OCI-M2 (cell line): ENCODE results near the gene DAAM2.

Experiments
- DNase-seq: peaks from one replicate; lab custom pipeline; 2025; ENCODE audit not compliant: unreplicated experiment; lab: John Stamatoyannopoulos, UW

The DAAM2 gene

DNA sequence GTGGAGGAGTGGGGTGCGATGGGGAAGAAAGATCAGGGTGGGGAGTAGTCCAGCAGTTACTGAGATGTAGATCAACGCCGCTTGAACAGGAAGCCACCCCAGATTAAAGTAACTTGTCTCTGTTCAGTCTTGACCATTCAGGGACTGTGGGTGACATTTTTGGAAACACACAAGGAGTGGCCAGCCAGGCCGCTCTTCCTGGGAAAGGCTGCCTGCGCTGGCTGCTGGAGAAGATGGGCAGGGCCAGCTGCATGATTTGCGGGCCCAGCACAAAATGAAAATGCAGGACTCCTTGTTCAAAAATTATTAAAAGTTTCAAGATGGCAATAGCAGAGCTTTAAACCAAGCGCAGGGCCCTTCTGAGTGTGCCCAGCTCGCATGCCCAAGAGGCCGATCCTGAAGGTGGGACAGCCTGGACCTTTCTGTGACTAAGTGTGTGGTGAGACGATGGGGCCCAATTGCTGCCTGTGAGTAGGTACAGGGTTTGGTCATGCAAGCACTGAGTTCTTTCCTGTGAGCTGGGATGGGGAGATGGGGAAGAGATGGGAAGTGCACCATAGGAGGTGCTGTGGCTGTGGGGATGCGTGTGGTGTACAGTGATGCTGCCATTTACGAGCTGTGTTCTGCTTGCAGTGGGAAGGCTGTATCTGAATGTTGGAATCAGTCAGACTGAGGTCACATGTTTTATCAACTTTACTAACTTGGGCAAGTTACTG lies 51.3 kb downstream of the DAAM2 start:
- DNase-seq, result no peak

DNA sequence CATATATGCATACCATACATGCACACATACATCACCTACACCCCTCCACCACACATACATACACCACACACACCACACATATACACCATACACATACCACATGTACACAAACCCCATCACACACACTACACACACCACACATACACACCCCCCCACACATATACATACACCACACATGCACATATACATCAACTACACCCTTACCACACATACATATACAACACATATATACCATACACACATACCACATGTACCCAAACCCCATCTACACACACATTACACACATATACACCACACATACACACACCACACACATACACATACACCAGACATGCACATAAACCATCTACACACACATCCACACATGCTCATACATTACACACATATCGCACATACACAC lies 52.7 kb downstream of the DAAM2 start:
- no peak for DNase-seq

DNA sequence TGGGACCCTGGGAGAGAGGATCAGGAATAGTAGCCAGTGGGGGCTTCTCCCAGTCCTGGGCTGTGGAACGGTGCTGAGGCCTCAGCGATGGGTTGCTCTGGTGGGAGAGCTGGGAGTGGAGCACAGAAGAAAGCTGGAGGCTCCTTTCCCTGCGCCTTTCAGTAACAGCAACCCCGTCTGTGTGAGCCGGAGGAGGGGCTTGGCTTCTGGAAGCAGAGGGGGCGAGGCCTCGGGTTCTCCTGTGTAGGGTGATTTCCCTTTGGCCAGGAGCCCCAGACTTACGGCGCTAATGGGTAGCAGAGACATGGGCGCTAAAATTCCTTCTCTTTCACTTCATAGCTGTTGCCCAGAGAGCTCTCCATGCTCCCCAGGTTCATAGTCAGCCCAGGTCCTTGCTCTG lies 55.0 kb downstream of the DAAM2 start:
- no peak for DNase-seq

DNA sequence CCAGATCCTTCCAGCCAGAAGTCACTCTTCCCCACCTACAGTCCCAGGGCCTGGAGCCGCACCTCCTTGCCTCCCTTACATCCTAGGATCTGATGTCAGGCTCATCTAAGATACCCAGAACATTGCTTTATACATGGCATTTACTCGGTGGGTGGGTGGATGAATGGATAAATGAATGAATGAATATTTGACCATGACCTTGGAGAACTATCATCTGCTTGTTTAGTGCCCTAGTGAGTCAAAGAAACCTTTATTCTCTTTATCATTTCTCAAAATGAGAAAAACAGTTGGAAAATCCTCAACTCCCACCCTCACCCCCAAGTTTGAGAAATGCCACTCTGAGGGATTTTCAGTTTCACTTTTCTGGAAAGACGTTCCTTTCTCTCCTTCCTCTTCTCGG lies 56.0 kb downstream of the DAAM2 start:
- no peak for DNase-seq

DNA sequence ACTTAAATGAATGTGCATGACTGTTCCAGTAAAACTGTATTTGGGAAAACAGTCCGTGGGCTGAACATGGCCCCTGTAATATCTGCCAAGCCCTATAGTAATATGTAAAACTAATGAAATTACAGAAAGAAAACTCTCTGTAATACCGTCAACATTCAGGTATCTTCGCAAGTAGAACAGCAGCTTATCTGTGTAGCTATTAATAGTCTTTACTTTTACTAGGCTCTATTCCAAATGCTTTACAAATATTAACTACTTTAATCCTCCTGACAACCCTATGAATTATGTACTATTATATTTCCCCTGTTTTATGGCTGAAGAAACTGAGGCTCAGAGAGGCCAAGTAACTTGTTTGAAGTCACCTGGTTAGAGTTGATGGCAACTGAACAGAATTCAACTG lies 57.1 kb downstream of the DAAM2 start:
- no peak for DNase-seq

DNA sequence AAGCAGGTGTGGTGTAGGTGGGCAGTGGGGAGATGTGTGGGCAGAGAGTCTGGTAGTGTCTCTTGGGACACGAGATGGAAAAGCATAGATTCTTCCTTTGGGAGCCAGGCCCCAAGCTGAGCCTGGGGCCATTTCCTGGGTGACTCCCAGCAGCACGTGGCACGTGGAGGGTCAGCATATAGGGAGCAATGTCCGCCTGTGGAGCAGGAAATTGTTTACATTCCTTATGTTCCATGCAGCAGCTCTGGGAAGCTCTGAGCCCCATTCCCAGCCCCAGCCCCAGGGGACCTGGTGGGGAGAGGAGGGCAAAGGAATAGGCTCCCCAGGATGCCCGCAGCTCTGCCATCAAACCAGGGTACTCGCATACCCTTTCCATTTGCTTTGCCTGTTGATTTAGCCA lies 57.6 kb downstream of the DAAM2 start:
- DNase-seq, result no peak

DNA sequence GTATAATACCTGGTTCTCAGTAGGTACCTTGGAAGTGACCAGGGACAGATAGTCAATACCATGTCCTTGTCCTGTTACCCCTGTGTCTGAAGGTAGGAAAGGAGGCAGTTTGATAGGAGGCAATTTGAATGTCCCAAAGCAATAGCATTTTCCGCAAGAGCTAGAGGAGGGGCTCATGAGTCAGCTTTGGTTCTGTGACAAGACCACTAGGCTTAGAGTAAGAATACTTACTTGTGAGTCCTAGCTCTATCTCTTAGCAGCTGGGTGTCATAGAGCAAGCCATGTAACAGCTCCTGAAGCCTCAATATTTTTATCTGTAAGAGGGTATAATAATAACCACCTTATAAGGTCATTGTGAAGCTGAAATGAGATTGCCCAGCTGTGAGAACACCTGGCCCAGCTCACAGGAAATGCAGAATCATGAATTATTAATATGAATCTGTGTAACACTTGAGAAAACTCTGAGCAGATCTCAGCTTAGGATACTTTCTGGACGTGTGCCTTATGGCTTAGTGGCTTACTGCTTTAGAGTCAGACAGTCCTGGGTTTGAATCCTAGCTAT lies 58.6 kb downstream of the DAAM2 start:
- DNase-seq, result no peak

DNA sequence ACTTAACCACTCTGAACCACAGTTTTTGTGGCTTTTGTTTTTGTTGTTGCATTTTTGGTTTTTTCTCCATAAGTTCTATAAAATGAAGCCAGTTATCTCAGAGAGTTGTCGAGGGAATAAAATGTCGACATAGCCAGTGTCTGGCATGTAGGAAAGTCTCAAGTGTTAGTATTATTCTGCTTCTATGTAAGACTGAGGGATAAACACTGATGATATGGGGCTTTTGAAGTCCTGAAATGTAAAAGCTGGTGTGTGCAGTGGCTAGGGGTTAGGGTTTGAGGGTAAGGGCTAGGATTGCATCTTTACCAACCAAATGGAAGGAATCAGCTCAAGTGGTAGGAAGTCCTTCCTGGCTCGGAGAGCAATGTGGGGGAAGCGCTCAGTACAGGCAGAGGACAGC lies 59.2 kb downstream of the DAAM2 start:
- no peak for DNase-seq

DNA sequence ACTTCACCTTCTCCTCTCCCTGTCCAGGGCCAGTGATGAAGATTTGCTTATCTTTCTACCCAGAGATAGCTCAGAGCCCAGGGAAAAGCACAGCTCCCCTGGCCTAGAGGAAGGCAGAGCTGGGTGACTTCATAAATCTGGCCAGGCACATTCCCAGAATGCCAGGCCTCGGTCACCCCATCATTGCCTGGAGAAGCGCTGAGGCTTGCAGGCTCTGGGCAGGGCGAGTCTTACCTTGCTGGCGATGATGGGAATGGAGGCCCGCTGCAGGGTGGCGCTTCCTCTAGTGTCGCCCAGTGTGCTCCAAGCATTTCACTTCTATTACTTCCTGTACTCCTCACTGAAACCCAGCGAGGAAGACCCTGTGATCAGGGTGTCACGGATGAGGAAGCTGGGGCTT lies 60.1 kb downstream of the DAAM2 start:
- no peak for DNase-seq

DNA sequence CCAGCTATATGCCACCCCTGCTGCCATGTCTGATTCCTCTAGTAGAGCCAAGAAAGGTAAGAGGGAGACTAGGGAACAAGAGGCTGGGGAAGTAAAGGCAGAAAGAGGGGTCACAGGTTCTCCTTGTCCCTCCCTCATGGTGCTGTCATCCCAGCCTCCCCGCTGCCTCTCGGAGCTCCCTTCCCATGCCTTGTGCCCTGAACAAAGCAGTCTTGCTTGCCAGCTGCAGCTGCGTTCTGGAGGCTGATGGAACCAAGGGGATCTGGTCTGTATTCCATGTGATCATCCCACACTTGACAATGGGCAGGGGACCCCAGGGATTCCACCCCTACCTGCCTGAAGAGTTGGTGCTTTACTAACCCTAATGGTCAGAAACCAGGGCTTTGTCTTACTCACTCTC lies 61.4 kb downstream of the DAAM2 start:
- DNase-seq, result no peak

DNA sequence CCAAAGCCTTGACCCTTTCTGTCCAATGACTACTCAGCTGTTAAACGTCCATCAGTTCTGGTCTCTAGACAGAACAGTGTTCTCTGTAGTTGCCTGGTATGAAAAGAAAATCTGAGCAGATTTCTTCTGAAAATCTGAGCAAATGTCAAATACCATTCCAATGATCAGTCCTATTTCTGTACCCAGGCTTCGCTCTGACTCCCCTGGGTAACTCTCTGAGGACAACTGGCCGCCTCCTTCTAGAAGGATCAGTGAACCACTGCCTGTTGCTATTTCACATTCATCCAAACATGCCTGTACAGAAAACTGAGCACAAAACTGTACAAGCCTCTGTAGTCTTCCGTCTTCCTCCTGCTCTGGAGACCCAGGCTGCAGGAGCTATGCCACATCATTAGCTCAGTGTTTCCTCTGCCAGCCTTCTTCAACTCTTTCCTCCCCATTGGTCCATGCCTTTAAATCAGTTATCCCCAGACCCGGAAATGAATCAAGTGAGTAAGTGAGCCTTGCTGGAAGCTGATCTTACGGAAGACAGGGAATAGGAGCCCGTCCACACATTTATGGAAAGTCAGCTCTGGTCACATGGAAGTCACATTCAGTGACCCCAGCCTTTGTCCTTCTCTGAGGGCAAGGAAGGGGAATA lies 63.3 kb downstream of the DAAM2 start:
- no peak for DNase-seq

DNA sequence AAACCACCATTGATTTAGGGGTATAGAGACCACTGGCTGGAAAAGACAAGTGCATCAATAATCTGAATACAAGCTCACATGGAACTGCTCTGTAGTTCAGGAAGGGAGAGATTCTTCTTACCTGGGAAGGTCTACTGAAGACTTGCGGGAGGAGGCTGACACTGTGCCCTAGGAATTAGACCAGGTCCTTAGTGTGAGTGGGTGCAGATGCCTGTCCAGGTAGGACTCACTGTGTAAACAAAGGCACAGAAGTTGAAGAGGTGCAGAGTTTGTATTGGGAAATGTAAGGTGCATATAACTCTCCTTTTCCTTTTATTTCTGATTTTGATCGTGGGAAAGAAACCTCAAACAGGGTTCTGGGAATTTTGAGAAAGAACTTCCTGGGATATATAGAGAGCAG lies 66.8 kb downstream of the DAAM2 start:
- no peak for DNase-seq

DNA sequence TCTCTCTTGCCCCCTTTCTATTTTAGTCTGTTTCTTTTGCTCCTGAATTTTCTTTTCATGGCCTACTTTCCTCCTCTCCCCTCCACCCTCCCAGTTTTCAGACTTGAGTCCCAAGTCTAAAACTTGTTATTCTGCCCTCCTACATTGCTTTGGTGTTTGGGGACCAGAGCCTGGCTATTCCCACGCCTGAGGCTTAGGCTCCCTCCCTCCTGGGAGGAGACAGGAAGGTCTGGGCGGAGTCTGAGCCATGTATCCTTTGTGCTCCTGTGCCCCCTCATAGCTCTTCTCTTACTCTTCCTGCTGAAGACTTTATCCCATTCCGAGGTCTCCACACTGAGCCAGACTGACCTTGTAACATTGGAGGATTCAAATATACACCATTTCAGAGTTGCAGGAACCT lies 69.5 kb downstream of the DAAM2 start:
- no peak for DNase-seq

DNA sequence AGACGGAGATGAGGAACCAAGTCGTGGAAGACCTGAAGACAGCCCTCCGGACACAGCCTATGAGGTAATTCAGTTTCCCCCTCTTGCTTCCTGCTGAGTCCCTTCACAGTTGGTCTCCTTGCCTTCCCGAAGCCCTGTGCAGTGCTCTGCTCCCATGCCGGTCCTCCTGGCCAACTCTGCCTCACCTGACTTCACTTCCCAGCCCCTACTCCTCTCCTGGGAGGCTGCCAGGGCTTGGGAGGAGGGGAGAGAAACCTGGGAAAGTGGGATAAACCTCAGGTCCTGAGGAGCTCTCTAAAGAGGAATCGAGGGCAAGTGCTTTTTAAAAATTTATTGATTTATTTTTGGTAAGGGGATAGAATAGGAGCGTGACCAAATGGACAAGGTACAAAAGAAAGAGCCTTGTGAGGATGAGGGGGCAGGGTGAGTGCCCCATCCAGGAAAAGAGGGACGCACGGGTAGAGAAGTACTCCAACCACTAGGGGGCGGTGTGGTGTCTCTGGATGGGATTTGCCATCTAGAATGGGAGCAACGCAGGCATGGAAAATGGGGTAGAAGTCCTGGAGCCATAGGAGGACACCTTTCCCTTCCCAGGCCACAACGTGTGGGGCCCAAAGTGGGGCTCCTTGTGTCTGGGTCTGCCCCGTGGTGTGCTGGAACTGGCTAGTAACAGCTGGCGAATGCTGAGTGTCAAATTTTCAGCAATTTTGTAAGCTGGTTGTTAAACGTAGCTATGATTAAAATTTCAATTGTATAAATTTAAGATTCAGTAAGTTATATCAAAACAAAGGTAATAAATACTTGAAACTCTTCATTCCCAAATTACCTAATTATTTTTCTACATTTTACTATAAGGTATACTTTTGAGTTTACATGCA lies 73.1 kb downstream of the DAAM2 start:
- DNase-seq, result no peak

DNA sequence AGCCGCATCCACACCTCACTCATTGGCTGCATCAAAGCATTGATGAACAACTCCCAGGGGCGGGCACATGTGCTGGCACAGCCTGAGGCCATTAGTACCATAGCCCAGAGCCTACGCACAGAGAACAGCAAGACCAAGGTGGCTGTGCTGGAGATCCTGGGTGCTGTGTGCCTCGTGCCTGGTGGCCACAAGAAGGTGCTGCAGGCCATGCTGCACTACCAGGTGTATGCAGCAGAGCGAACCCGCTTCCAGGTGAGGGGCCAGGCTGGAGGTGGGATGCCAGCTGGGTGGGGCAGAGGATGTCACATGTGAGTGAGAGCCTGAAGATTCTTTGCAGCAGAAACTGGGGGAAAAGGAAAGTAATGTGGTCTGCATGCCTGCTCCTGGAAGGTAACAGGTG lies 75.4 kb downstream of the DAAM2 start:
- DNase-seq, result no peak

DNA sequence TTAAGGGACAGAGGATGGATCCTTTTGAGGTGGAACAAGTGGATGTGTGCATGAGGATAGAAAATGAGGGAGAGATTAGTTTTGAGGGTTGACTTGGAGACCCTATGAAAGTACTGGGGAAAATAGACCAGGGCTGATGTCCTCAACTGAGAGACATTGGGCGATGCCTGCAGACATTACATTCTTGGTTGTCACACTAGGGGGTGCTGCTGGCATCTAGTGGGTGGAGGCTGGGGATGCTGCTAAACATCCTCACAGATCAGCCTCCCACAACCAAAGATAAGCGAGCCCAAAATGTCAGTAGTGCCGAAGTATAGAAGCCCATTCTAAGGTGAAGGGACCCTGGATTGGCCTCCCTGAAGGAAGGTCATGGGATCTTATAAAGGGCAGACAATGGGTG lies 78.8 kb downstream of the DAAM2 start:
- DNase-seq, result no peak

DNA sequence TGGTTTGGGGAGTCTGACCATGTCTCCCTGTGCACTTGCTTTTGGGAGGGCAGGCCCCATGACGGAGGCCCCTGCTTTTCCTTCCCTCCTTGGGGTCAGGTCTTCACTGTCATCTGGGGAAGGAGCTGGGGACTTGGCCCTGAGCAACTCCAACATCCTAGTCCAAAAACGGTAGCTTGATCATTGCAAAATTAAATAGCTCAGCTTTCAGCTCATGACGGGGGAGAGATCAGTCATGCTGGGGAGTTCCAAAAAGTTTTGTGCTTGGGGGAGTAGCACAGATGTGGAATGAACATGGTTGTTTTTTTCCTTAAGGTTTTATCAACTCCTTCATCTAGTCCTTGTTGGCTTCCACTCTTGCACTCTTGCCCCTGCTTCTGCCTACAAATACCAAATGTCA lies 81.3 kb downstream of the DAAM2 start:
- DNase-seq, result no peak

DNA sequence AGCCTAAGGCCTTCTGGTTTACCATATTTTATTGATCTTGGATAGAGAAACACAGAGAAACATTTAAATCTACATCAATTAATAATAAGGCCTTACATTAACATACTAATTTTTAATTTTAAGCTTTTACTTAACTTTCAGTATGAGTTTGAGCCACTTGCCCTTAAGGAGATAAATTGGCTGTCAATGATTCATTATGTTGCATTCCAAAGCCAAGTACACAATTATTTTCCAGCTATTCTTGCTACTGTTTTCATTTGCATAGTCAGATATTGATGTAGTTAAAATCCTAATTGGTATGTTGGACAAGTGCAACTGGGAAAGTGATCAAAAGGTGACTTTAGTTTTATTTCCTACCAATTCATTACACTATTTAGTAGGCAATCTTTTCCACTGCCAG lies 83.9 kb downstream of the DAAM2 start:
- DNase-seq, result no peak

DNA sequence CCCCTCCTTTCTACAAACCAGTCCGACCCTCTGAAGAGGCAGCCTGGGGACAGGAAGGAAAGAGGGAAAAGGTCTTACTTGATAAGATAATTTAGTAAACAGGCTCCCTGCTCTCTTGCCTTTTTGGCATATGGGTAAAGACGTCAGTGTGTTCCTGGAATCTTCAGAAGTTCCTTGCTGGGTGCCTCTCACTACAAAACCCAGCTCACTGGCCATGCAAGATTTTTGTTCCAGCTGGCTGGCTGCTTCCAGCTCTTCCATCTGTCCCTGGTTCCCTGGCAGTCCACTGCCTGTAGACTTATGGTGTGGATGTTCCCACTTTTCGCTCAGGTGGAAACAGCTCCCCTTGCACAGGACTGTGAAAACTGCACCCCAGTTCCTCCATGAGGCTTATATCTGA lies 84.7 kb downstream of the DAAM2 start:
- DNase-seq, result no peak

DNA sequence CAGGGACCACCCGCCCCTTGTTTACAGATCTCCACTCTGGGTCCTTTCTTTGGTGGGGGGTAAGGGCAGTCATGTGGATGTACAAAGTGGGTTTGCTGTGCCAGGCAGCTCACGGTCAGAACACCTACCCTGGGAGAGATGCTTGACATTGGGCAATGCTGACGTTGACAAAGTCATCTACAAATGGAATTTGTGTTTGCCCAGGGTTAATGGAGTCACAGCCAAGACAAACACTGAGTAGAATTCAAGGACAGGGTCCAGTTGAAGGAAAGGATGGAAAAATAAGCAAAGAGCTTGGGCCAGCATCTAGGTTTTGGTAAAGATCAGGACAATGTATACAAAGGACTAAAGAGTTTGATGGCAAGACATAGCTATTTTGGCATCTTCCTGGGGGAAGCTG lies 87.4 kb downstream of the DAAM2 start:
- no peak for DNase-seq

DNA sequence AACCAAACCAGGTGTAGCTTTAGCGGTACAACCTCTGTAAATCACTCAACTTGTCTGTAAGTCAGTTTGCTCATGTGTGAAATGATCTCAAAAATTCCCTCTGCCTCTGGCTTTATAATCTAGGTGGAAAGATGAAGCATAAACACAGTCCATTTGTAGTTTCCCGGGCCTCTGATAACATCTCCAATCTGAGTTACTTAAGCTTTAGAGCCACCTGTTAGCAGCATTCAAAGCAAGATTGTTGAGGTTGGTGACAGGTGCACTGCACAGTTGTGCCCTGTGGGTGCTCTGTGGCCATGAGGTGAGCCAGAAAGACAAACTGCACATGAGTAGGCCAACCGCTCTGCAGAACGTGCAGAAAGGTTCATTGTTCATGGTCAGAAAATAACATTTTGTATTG lies 88.4 kb downstream of the DAAM2 start:
- no peak for DNase-seq
